ENCODE data around the gene LCMT2.

DNA sequence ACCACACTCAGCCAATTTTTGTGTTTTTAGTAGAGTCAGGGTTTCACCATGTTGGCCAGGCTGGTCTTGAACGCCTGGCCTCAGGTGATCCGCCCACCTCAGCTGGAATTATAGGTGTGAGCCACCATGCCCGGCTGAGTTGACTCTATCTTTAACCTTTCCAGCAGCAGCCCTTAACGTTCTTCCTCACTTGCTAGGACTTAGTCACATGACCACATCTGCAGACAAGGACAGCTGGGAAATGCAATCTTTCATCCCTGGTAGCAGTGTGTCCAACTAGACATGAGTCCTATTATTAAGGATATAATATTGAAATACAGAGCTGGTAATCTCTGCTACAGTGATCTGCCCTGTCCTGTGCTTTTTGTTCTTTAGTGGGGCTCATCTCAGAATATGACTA is 18.0 kb downstream of the LCMT2 start:
- TF ChIP-seq, protein P1, sequence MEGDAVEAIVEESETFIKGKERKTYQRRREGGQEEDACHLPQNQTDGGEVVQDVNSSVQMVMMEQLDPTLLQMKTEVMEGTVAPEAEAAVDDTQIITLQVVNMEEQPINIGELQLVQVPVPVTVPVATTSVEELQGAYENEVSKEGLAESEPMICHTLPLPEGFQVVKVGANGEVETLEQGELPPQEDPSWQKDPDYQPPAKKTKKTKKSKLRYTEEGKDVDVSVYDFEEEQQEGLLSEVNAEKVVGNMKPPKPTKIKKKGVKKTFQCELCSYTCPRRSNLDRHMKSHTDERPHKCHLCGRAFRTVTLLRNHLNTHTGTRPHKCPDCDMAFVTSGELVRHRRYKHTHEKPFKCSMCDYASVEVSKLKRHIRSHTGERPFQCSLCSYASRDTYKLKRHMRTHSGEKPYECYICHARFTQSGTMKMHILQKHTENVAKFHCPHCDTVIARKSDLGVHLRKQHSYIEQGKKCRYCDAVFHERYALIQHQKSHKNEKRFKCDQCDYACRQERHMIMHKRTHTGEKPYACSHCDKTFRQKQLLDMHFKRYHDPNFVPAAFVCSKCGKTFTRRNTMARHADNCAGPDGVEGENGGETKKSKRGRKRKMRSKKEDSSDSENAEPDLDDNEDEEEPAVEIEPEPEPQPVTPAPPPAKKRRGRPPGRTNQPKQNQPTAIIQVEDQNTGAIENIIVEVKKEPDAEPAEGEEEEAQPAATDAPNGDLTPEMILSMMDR (IDR thresholded peaks at IDR 0.05), result no peak
- TF ChIP-seq POLR2A (IDR thresholded peaks at IDR 0.05), result no peak
